H1 (cell line): Measurements from ENCODE around the gene RNU4-1. TPM values are rescaled to one million over a fixed set of nuclear protein-coding genes. Genes with fewer than 3 reads are reported as not detected.

Source experiments
- CTCF ChIA-PET: fragments of 300-600 bp; sonication (Branson Sonifier 250); formaldehyde crosslinking; loops from one replicate; lab custom pipeline; 2021; ENCODE audit not compliant: partially characterized antibody; lab: Charles Lee
- POLR2A ChIA-PET: fragments of 300-600 bp; sonication (Branson Sonifier 250); formaldehyde crosslinking; loops from one replicate; lab custom pipeline; 2021; ENCODE audit warnings: inconsistent platforms; ENCODE audit not compliant: partially characterized antibody; lab: Charles Lee
- DNase-seq, 2 experiments: peaks; one replicate each; pipeline versions ENCODE4 v3.0.0 to v3.0.0-alpha.2; 2010 to 2022; ENCODE audit warnings: low spot score in 2 of 2, low read depth in 1 of 2, mixed read lengths in 1 of 2
- FAIRE-seq: peaks from 2 replicates; lab custom pipeline; 2011; peaks lifted over from hg19 to GRCh38; lab: Jason Lieb, UNC
- H2AFZ ChIP-seq: 2 replicates; pipeline ENCODE4 v1.8.1; 2012; ENCODE audit warnings: low read length, inconsistent platforms
- H2AK5ac ChIP-seq: 2 replicates; pipeline ENCODE4 v1.6.1; 2013; ENCODE audit warnings: low read depth, low read length
- H2BK120ac ChIP-seq: replicated peaks from 2 replicates; pipeline ENCODE3; 2013; ENCODE audit warnings: low read depth, low read length, inconsistent platforms
- H2BK12ac ChIP-seq: 2 replicates; pipeline ENCODE4 v1.6.1; 2013; ENCODE audit warnings: low read depth, low read length
- H2BK15ac ChIP-seq: 2 replicates; pipeline ENCODE4 v1.6.1; 2013; ENCODE audit warnings: low read length
- H2BK20ac ChIP-seq: 2 replicates; pipeline ENCODE4 v1.6.1; 2013; ENCODE audit warnings: low read length
- H2BK5ac ChIP-seq: 2 replicates; pipeline ENCODE4 v1.6.1; 2013; ENCODE audit warnings: low read depth, low read length
- H3K14ac ChIP-seq: 2 replicates; pipeline ENCODE4 v1.6.1; 2013; ENCODE audit warnings: inconsistent platforms; ENCODE audit not compliant: insufficient read length
- H3K18ac ChIP-seq: 2 replicates; pipeline ENCODE4 v1.6.1; 2013; ENCODE audit warnings: low read length; ENCODE audit errors: extremely low read depth
- H3K23ac ChIP-seq: 2 replicates; pipeline ENCODE4 v1.6.1; 2013; ENCODE audit warnings: inconsistent platforms; ENCODE audit not compliant: insufficient read length
- H3K23me2 ChIP-seq: 2 replicates; pipeline ENCODE4 v1.6.1; 2013; ENCODE audit warnings: low read depth, low read length
- H3K27ac ChIP-seq: 2 replicates; pipeline ENCODE4 v1.6.1; 2011; ENCODE audit warnings: low read depth, low read length, inconsistent platforms
- H3K27me3 ChIP-seq, 4 experiments: replicated peaks in 1 of 4; 1 replicate in 1 of 4; 2 replicates in 3 of 4; pipeline versions ENCODE4 v1.6.1 to v1.8.1; 2011 to 2013; ENCODE audit warnings: low read length in 3 of 4, mild to moderate bottlenecking in 3 of 4, inconsistent platforms in 2 of 4, mixed read lengths in 2 of 4, moderate library complexity in 1 of 4; ENCODE audit not compliant: control insufficient read depth in 3 of 4, insufficient read depth in 3 of 4; ENCODE audit errors: extremely low read depth in 1 of 4
- H3K36me3 ChIP-seq, 4 experiments: 2 replicates each; pipeline versions ENCODE4 v1.6.1 to v1.8.1; 2011 to 2013; ENCODE audit warnings: mild to moderate bottlenecking in 4 of 4, low read length in 3 of 4, moderate library complexity in 2 of 4, control low read depth in 1 of 4, inconsistent platforms in 1 of 4; ENCODE audit not compliant: insufficient read depth in 4 of 4, control insufficient read depth in 2 of 4
- H3K4ac ChIP-seq: replicated peaks from 2 replicates; pipeline ENCODE3; 2013; ENCODE audit warnings: low read length, low read depth, mixed read lengths, inconsistent platforms; ENCODE audit not compliant: insufficient read length
- H3K4me1 ChIP-seq, 4 experiments: replicated peaks in 1 of 4; 1 replicate in 1 of 4; 2 replicates in 3 of 4; pipeline versions ENCODE4 v1.6.1 to v1.8.1; 2011 to 2013; ENCODE audit warnings: low read length in 3 of 4, inconsistent platforms in 2 of 4, mixed read lengths in 1 of 4; ENCODE audit not compliant: insufficient read depth in 4 of 4, control insufficient read depth in 3 of 4
- H3K4me2 ChIP-seq, 2 experiments: 2 replicates each; pipeline versions ENCODE4 v1.6.1 to v1.8.1; 2011 to 2013; ENCODE audit warnings: low read depth in 2 of 2, low read length in 2 of 2, control low read depth in 1 of 2, inconsistent platforms in 1 of 2, mild to moderate bottlenecking in 1 of 2; ENCODE audit not compliant: insufficient read depth in 1 of 2
- H3K4me3 ChIP-seq, 4 experiments: fragments of 200-600, 300-600 bp in 1 of 4; sonication (generic), shearing (Covaris generic), sonication (Bioruptor Twin) in 1 of 4; 2 replicates each; pipeline versions ENCODE4 v1.5.1 to v1.8.1; 2011 to 2016; ENCODE audit warnings: low read length in 4 of 4, low read depth in 3 of 4, control low read depth in 2 of 4, inconsistent platforms in 2 of 4, mild to moderate bottlenecking in 2 of 4, mixed read lengths in 1 of 4, moderate library complexity in 1 of 4; ENCODE audit not compliant: insufficient read depth in 2 of 4; ENCODE audit errors: extremely low read depth in 1 of 4
- H3K56ac ChIP-seq: replicated peaks from 2 replicates; pipeline ENCODE3; 2013; ENCODE audit warnings: low read depth, mild to moderate bottlenecking, mixed read lengths, low read length, inconsistent platforms; ENCODE audit not compliant: insufficient read length
- H3K79me1 ChIP-seq: 2 replicates; pipeline ENCODE4 v1.6.1; 2013; ENCODE audit warnings: low read depth, low read length, control low read depth
- H3K79me2 ChIP-seq, 2 experiments: 2 replicates each; pipeline versions ENCODE4 v1.6.1 to v1.8.1; 2012 to 2013; ENCODE audit warnings: low read length in 2 of 2, mild to moderate bottlenecking in 2 of 2, inconsistent platforms in 1 of 2; ENCODE audit not compliant: insufficient read depth in 2 of 2, control insufficient read depth in 1 of 2
- H3K9ac ChIP-seq, 4 experiments: replicated peaks in 1 of 4; 1 replicate in 1 of 4; 2 replicates in 3 of 4; pipeline versions ENCODE4 v1.6.1 to v1.8.1; 2011 to 2013; ENCODE audit warnings: low read depth in 3 of 4, low read length in 3 of 4, control low read depth in 2 of 4, mild to moderate bottlenecking in 2 of 4, moderate library complexity in 2 of 4, inconsistent platforms in 1 of 4; ENCODE audit errors: extremely low read depth in 1 of 4
- H3K9me3 ChIP-seq, 2 experiments: 2 replicates each; pipeline versions ENCODE4 v1.6.1 to v1.8.1; 2012 to 2013; ENCODE audit warnings: mild to moderate bottlenecking in 2 of 2, moderate library complexity in 2 of 2, control low read depth in 1 of 2, inconsistent platforms in 1 of 2, low read depth in 1 of 2, low read length in 1 of 2, mixed read lengths in 1 of 2; ENCODE audit not compliant: insufficient read depth in 2 of 2
- H4K20me1 ChIP-seq, 2 experiments: replicated peaks in 1 of 2; 2 replicates each; pipeline versions ENCODE3 to v1.8.1; 2011 to 2013; ENCODE audit warnings: inconsistent platforms in 2 of 2, low read length in 2 of 2, mild to moderate bottlenecking in 1 of 2; ENCODE audit not compliant: insufficient read depth in 2 of 2, control insufficient read depth in 1 of 2
- H4K5ac ChIP-seq: 2 replicates; pipeline ENCODE4 v1.6.1; 2013; ENCODE audit warnings: low read length, low read depth, mixed read lengths, inconsistent platforms; ENCODE audit not compliant: insufficient read length
- H4K8ac ChIP-seq: 2 replicates; pipeline ENCODE4 v1.8.0; 2013; ENCODE audit warnings: mild to moderate bottlenecking, moderate library complexity, low read length, inconsistent platforms; ENCODE audit not compliant: insufficient read depth; ENCODE audit errors: extremely low read depth
- H4K91ac ChIP-seq: replicated peaks from 2 replicates; pipeline ENCODE3; 2013; ENCODE audit warnings: low read length, mixed read lengths, inconsistent platforms; ENCODE audit not compliant: insufficient read length
- ASH2L ChIP-seq: fragments of 200-600, 300-600 bp; sonication (generic); IDR thresholded peaks from one replicate; pipeline ENCODE4 v1.7.1; 2017; ENCODE audit warnings: low read length
- EGR1 ChIP-seq: IDR thresholded peaks from 2 replicates; pipeline ENCODE4 v1.6.1; 2011; ENCODE audit warnings: low read depth, low read length, borderline replicate concordance
- KDM1A ChIP-seq: fragments of 200-600, 300-600 bp; sonication (generic); IDR thresholded peaks from 2 replicates; pipeline ENCODE4 v1.7.1; 2016; ENCODE audit warnings: mild to moderate bottlenecking, low read length, borderline replicate concordance
- MAFK ChIP-seq: IDR thresholded peaks from 2 replicates; pipeline ENCODE4 v1.6.1; 2012; ENCODE audit warnings: low read depth, mild to moderate bottlenecking, improper control_type of control experiment, low read length
- POU5F1 ChIP-seq: IDR thresholded peaks from 2 replicates; pipeline ENCODE4 v1.6.1; 2011; ENCODE audit warnings: low read depth, mild to moderate bottlenecking, low read length, moderate library complexity
- RFX5 ChIP-seq: IDR thresholded peaks from 2 replicates; pipeline ENCODE4 v1.6.1; 2011; ENCODE audit warnings: low read depth, low read length, improper control_type of control experiment, borderline replicate concordance
- RXRA ChIP-seq: IDR thresholded peaks from 2 replicates; pipeline ENCODE4 v1.6.1; 2011; ENCODE audit warnings: low read depth, mild to moderate bottlenecking, low read length, moderate library complexity; ENCODE audit not compliant: insufficient read depth
- SP1 ChIP-seq: IDR thresholded peaks from 2 replicates; pipeline ENCODE4 v1.6.1; 2011; ENCODE audit warnings: low read depth, low read length
- TAF7 ChIP-seq: optimal IDR thresholded peaks from 2 replicates; pipeline ENCODE3; 2011; ENCODE audit warnings: low read depth, mild to moderate bottlenecking, inconsistent platforms, low read length, moderate library complexity, borderline replicate concordance
- TCF12 ChIP-seq: IDR thresholded peaks from 2 replicates; pipeline ENCODE4 v1.6.1; 2011; ENCODE audit warnings: low read depth, mild to moderate bottlenecking, low read length
- TEAD4 ChIP-seq: IDR thresholded peaks from 2 replicates; pipeline ENCODE4 v1.6.1; 2012; ENCODE audit warnings: low read depth, low read length, inconsistent platforms, mixed read lengths
- WGBS, 2 experiments: shearing (Covaris generic) in 1 of 2; methylation state at CpG; one replicate each; pipeline versions ENCODE4 v1.1.6 to v1.1.7; 2013 to 2015; ENCODE audit warnings: low lambda C conversion rate in 2 of 2, mixed read lengths in 2 of 2, inconsistent platforms in 1 of 2, low coverage in 1 of 2, missing lambda C conversion rate in 1 of 2; ENCODE audit not compliant: insufficient replicate concordance in 2 of 2, insufficient coverage in 1 of 2, insufficient read length in 1 of 2; ENCODE audit errors: extremely low coverage in 1 of 2, missing lambda C conversion rate in 1 of 2; 5-methylcytosine and 5-hydroxymethylcytosine counted together
- polyA plus RNA-seq, 7 experiments: library from polyadenylated mRNA; depleted of rRNA in 3 of 7; stranded (reverse) in 5 of 7; unstranded in 2 of 7; fragments of >200 nt in 5 of 7; fragments of 200-250 nt in 2 of 7; gene quantifications; 1 replicate in 5 of 7; 2 replicates in 1 of 7; 4 replicates in 1 of 7; pipeline versions ENCODE4 v1.2.1 to v1.2.3, GENCODE V29; 2011 to 2013; ENCODE audit warnings: missing spikeins in 2 of 7, mixed read lengths in 2 of 7
- total RNA-seq: library from RNA; stranded (reverse); fragmentation: NEBNext Ultra II Directional; extraction: Animal tissue kit (Norgen Biotek cat#: 25700); gene quantifications from 2 replicates; pipeline ENCODE4 v1.2.1, GENCODE V29; 2021
- TF ChIP-seq, protein P1 (sequence below): IDR thresholded peaks from 2 replicates; pipeline ENCODE4 v1.6.1; 2012; ENCODE audit warnings: inconsistent platforms

RNU4-1 gene
- total and polyA plus RNA-seq, 2 of the 8 experiments (the other 6 are each of a cell fraction or from before 2014, with no cell fraction given): under 0.01 to 1,424 TPM

DNA sequence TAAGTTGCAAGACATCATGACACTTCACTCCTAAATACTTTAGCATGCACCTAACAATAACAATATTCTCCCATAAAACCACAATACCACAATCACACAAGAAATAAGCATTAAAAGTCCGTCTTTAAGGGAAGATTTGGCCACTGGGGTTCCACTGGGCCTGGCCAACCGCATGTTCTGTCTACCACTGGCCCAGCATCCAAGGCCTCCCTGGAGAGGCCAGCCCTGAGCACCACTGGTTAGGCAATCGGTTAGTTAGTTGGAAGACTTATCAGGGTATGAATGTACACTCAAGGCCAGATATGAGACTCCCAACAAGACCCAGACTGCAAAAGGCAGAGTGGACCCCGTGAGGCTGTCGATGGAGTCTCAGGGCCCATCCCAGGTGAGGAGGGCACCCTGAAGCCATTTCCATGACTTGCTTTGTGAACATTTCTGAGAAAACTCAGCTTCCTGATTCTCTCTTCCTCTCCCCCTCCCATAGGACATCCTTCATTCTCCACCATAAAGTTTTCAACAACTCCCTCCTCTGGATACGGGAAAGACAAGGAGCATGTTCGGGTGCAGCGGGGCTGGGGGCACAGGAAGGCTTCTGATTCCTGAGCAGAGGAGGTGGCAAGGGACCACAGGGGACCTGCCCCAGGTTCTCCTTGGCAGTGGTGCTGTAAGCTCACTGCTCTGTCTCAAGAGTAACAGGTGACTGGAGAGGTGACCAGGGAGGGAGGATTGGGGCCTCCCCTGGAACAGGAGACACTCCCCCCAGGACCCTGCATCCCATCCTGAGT is 33.4 kb downstream of the RNU4-1 start:
- Histone ChIP-seq H3K4ac (no peak overlapping the region), H3K79me2 (peaks cover 29 to 85% of the 10 kb centered on the region in 2 experiments)
- CTCF ChIA-PET: interaction anchor here (0.8 to 34.8 kb wide), 3 partner anchors 15 to 56 kb away, joined by 3 to 930 read pairs (median 741); no protein-coding TSS in a partner anchor
- TF ChIP-seq ASH2L (no peak), MAFK (no peak), EGR1 (no peak), RXRA (no peak), KDM1A (no peak), TEAD4 (no peak), SP1 (no peak), TCF12 (no peak), TAF7 (no peak), POU5F1 (no peak), RFX5 (no peak)
- TF ChIP-seq, protein P1, sequence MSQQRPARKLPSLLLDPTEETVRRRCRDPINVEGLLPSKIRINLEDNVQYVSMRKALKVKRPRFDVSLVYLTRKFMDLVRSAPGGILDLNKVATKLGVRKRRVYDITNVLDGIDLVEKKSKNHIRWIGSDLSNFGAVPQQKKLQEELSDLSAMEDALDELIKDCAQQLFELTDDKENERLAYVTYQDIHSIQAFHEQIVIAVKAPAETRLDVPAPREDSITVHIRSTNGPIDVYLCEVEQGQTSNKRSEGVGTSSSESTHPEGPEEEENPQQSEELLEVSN: no peak

More for the DNA sequence above, 33.4 kb downstream of the RNU4-1 start:
- Histone ChIP-seq H2BK120ac (no peak overlapping the region), H4K5ac (no peak overlapping the region), H2AFZ (no peak overlapping the region), H3K4me3 (no peak overlapping the region), H3K36me3 (no peaks in the 10 kb centered on the region), H3K27me3 (no peaks in the 10 kb centered on the region), H3K9me3 (no peaks in the 10 kb centered on the region), H4K91ac (no peak overlapping the region), H3K9ac (no peak overlapping the region), H3K79me1 (peaks cover 27% of the 10 kb centered on the region), H3K4me1 (peaks cover 16 to 36% (median 26%) of the 10 kb centered on the region in 4 experiments), H3K56ac (no peak overlapping the region), H3K18ac (no peak overlapping the region; the same call in 1 of the 2 replicates), H2BK12ac (no peak overlapping the region), H4K20me1 (peaks cover 8 to 18% of the 10 kb centered on the region in 2 experiments), H2BK5ac (no peak overlapping the region), H3K14ac (no peak overlapping the region), H3K23ac (no peak overlapping the region), H4K8ac (no peak overlapping the region), H2AK5ac (no peak overlapping the region), H3K23me2 (peaks cover 2% of the 10 kb centered on the region; the same call in 1 of the 2 replicates), H2BK15ac (no peak overlapping the region), H3K27ac (peak overlapping the region; percentile 10; the same call in 1 of the 2 replicates), H3K4me2 (no peak overlapping the region), H2BK20ac (no peak overlapping the region)
- FAIRE-seq (no peak), DNase-seq (no peak)
- 96% methylated on average over 8 of the region's 8 CpGs; no CpG with 5 or more reads in 1 of the 2 experiments for WGBS, 2 experiments
- POLR2A ChIA-PET: interaction anchor here (0.8 to 88.3 kb wide), 3 partner anchors 8 to 42 kb away, joined by 3 to 4270 read pairs (median 4270); partner anchors contain the start of genes GCN1, PXN, RNU4-1 and RNU4-2
